Activated CD4-positive, alpha-beta T cell treated with anti-CD3 and anti-CD28 coated beads, Interleukin-2, Interleukin-4, amounts not matched to agents 100 ng/mL and 50 ng/mL, durations not matched to agents 16 hours and 8 hours (primary cell): ENCODE data around the gene DGKK.
A peak's percentile ranks its signal among the peaks of the same experiment; 100 is the strongest.

Experiments used
- DNase-seq: peaks from one replicate; pipeline ENCODE4 v3.0.0-alpha.2; 2020; ENCODE audit warnings: low spot score

The DGKK gene, protein sequence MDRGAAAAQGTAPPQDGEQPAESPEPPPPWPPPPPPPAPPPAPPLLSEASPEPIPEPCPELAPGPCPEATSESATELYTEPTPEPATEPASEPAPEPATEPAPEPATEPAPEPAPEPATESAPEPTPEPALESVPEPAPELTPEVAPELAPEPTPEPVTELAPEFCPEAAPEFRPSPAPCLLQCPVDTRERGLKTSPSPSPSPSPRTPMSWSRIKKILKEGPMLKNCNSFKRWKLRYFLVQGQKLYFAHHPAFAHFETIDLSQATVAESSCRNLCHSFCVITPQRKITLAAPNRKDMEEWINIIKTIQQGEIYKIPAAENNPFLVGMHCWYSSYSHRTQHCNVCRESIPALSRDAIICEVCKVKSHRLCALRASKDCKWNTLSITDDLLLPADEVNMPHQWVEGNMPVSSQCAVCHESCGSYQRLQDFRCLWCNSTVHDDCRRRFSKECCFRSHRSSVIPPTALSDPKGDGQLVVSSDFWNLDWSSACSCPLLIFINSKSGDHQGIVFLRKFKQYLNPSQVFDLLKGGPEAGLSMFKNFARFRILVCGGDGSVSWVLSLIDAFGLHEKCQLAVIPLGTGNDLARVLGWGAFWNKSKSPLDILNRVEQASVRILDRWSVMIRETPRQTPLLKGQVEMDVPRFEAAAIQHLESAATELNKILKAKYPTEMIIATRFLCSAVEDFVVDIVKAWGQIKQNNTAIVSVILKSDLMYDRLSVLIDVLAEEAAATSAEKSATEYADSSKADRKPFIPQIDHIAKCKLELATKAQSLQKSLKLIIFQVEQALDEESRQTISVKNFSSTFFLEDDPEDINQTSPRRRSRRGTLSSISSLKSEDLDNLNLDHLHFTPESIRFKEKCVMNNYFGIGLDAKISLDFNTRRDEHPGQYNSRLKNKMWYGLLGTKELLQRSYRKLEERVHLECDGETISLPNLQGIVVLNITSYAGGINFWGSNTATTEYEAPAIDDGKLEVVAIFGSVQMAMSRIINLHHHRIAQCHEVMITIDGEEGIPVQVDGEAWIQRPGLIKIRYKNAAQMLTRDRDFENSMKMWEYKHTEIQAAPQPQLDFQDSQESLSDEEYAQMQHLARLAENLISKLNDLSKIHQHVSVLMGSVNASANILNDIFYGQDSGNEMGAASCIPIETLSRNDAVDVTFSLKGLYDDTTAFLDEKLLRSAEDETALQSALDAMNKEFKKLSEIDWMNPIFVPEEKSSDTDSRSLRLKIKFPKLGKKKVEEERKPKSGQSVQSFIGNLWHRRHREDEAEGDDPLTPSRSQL

DNA sequence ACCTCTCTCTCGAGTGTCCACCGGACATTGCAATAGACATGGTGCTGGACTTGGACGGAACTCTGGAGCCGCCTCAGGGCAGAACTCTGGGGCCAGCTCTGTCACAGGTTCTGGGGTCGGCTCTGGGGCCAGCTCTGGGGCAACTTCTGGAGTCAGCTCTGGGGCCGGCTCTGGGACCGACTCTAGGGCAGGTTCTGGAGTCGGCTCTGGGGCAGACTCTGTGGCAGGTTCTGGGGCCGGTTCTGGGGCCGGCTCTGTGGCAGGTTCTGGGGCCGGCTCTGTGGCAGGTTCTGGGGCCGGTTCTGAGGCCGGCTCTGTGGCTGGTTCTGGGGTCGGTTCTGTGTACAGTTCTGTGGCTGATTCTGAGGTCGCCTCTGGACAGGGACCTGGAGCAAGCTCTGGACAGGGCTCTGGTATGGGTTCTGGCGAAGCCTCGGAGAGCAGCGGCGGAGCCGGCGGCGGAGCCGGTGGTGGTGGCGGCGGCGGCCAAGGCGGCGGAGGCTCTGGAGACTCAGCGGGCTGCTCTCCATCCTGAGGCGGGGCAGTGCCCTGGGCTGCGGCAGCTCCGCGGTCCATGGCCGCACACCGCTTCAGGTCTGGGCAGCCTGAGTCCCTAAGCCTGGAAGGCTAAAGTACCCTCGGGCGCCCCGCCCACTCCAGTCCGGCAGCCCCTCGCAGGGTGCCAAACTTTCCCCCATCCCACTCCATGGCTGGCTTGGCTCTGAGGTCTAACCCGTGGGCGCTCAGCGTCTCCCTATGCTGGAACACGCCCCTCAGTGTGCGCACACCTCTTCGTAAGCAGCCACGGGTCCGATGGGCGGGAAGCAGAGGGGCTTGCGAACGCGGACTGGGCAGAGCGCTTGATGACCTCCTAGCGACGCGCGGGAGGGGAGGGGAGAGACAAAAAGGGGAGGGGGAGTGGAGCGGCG lies at the start of gene DGKK:
DGKK (minus strand) TSS at position 723 of the 929 bp plus-strand sequence; CDS start at position 576, 147 bp downstream.
- no peak for DNase-seq

DNA sequence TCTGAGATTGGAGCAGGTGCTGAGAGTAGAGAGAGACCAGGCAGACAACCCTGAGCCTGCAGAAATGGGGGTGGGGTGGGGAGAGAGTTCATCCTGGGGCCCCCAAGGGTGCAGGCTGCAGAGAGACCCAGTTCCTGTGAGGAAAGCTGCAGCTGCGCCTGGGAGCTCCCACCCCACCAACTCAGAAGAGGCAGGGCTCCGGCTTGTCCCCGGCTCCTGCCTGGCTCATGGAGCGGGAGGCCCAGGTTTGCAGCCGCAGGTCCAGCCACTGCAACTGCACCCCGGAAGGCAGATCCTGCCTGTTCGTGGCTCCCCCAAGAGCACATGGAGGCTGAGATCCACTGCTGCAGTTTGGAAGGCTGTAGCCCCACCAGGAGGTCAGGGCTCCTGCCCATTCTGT lies 44.2 kb upstream of the DGKK start:
- no peak for DNase-seq

DNA sequence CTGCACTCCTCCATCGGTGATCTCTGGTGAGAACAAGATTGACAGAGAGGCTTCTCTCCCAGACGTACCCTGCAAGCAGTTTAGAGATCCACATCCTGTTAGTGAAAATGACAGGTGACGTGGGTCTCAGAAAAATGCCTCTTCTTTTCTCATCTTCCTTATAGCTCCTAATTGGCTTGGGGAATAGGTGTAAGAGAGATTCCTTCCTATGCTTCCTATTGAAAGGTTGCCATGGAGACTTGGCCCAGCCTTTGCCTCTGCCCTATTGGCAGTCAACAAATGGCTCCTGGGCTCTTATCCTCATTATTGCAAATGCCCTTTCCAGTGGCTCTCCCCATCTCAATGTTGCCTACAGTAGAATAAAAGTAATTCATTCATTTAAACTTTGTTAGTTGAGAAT lies 26.5 kb upstream of the DGKK start:
- DNase-seq, result no peak

DNA sequence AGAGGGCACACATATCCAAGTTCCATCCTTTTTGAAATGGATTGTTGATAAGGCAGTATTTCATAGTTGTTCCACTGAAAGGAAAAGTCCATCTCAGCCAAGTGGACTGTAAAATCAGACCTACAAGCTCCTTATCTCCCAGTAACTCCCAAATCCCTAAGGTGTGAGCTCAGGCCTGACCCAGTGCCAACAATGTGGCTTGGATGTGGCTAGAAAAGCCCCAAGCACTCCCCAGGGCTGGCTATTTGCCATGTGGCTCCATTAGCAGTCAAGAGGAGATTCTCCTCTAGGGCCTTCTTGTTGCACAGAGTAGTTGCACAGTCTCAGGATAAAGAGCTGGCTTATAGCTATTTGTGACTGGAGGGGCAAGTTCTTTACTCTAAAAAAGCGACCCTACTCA lies 25.0 kb upstream of the DGKK start:
- DNase-seq, result no peak

DNA sequence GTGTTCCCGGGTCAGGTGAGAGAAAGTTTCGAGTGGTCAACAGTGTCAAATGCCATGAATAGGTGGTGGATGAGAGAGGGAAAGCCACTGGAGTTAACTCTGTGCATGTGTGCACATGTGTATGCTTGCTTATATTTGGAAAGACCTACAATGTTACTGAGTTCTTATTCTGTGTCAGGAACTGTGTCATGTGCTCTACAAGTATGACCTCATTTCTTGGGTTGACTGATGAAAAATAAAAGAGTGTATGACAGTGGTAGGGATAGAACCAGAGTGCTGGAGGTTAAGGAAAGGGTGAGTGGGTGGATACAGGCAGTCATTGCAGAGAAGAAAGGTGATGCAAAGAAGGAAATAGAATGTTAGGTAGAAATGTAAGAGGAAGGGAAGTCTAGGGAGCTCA lies 22.1 kb upstream of the DGKK start:
- no peak for DNase-seq

DNA sequence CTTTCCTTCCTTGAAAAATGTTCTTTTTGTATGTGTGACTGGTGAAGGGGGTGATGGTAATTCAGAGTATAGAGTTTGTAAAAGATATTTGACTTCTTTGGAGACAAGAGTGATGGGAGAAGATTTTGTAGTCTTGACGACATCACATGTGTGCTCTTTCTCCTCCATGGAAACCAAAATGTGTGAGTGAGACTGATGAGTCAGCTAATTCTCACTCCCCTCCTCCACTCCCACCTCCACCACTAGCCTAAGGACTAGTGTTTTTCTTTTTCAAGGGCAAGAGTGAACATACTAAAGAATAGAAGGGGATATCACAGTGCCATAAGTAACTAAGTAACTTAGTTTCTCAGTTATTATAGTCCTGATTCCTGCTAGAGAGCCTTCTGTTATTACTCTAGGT lies 14.0 kb upstream of the DGKK start:
- no peak for DNase-seq

DNA sequence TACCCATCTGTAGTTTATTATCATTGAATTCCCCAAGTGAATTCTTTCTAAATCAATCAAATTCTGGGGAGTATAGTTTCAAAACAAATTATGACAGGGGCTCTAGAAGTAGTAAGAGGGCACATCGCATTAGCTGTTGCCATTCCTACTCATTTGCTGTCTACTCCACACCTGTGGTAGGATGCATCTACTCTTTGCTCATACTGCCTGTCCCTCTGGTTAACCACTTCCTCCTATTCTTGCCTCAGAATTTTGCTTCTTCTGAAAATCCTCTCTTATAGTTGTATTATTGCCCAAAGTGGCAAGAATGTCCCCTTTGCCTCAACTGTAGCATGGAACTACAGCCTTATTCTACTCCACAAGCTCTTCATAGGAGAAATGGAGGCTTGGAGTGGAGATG lies 12.7 kb upstream of the DGKK start:
- peak; percentile 7 for DNase-seq

DNA sequence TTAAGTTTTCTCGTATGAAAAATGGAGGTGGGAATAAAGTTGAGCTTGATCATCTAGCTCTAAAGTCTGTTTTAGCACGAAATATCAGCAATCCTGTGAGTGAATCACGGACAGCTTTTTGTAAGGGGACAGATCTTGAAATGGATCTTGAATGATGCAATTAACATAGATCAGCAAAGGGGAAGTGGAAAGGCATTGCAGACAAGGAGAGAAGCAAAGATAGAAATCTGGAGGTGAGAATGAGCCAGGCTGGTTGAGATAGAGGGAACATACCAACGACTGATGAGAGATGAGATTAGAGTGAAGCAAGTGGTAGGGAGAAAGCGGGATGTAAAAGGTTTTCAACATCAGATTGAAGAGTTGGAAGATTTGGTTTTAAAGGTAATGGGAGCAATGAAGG lies 4.6 kb upstream of the DGKK start:
- no peak for DNase-seq

DNA sequence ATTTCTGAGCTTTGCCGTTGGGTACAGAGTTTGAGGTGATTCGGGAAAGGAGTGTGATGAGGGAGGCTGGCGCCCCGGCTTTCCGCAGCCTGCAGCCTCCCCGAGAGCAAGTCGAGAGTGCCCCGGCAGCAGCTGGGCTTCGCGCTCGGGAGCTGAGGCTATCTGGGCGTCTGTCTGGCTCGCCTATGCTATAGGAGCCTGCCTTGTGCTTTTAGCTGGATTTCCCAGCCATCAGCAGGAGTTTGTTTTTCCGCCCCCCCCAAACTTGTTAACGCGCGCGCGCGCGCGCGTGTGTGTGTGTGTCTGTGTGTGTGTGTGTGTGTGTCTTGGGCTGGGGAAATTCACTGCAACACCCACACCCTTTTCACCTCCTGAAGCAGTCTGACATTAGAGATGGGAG lies 765 bp upstream of the DGKK start:
- no peak for DNase-seq

DNA sequence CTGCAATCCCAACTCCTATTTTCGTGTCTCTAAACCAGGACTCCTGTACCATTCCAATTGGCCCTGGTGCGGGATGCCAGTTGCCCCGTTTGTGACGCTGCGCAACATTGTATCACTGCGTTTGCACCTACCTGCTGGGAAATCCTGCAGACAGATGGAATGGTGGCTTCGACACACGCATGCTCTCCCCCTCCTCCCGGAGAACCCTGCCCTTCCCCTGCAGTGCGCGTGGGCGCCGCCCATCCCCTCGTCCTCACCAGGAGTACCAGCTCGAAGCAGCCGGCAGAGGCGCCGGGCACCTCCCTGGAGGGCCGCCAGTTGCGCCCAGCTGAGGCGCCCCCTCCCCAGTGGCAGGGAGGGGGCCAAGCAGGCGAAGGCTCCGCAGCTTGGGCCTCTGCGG lies 1.4 kb downstream of the DGKK start:
- DNase-seq, result no peak

DNA sequence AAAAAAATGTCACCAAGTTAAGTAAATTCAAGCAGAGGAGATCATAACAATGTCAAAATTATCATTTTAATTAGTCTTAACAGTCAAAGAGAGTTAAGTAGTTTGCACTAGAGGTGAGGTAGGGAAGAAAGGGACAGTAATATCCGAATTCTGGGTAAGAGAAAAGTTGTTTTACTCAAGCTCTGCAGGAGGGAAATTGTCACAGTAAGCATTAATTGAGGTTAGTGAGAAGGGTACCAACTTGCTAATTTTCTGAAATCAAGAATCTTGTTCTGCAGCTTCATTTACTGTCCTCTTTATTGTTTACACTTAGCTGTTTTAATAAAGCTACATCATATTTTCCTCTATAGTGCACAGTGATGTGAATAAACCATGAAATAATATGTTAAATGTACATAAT lies 11.0 kb downstream of the DGKK start:
- DNase-seq, result no peak

DNA sequence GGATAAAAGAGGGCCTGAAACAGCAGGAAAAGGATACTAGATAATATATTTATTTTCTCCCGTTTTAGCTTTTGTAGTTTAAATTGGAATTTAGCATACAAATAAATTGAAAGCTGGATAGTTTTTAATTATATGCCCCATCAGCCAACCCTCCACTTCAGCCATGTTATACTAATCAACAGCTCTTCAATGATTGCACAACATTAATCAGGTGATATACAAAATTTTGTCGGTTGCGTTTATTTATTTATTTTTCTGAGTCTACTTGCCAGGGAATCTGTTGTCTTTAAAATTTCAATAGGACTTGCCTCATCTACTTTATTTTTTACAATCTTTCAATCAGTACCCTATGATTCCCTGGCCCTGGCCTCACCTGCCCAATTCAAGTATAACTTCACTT lies 12.1 kb downstream of the DGKK start:
- no peak for DNase-seq

DNA sequence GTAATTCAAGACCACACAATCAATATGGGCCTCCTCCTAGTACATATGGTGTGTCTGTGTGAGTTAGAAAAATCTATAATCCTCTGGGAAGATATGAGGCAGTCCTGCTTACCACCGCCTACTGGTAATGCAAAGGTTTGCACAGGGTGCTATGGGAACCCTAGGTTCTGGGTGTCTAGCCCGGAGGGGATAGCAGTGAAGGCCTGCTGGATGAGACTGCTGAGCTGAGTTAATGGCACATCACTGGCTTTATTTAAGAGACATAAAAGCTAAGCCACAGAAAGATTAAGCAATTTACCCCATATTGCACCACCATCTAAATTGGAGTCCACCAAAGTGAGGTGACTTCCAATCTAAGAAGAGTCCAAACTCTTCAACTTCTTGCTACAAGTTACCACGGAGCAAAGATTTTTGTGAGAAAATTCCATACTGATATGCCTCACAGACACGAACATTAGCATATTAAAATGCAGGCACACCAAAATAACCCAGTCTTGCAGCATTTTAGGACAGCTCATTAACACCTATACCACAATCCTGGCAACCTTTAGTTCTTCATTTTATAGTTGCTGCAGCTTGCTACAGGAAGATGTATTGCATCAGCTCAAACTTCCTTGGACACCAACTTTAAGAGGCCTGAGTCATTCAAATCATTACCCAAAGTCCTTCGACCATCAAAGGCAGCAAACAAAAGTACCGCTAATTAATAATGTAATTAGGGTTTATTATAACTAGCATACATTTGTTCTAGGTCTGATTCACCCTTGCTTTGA lies 13.7 kb downstream of the DGKK start:
- no peak for DNase-seq

DNA sequence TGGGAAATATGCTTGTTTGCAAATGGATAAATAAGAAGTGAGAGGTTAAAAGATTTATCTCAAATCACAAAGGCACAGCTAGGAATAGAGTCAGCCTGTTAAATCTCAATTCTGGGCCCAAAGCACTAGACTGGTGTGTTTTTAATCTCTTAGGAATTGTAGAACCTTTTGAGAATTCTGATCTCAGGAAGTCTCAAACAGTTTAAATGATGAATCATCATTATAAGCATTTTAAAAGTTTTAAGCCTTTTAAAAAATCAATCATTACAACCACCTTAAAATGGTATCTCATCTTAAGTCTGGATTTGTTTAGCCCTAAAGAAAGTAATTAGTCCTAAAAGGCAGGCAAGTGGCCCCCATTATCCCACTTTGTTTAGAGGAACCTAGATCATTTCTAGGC lies 17.8 kb downstream of the DGKK start:
- DNase-seq, result no peak

DNA sequence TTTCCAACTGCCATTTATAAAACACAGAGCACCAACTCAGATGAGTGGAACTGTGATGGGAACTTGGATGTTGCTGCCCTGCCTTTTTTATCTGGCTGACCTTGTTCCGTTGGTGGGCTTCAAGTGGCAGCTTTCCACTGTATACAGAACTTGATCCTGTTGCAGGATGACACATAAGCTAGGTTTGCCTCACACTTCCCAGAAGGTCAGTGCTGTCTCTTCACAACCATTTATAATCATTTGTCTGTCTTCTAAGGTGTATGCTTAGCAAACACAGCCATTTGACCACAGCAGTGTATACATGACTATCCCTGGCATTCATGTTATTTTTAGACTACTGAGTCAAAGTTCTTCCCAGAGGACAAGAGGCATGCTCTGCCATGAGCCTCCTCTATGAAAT lies 20.3 kb downstream of the DGKK start:
- no peak for DNase-seq

DNA sequence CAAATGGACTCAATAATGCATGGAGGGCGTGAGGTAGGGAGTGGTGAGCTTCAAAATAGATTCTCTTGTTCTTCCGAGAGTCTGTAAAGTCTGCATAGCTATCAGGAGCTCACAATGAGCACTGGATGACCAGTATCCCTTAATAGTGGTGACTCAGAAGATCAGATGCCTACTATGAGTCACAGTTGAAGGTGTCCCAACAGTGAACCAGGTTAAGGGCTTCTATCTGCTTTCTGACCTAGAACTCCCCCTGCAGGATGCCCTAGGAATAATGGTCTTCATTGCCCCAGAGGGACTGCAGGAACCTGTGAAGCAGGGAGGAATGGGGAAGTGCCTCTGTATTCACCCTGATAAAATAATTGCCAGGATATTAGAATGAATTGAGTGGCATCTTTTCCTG lies 22.1 kb downstream of the DGKK start:
- DNase-seq, result peak; percentile 47

DNA sequence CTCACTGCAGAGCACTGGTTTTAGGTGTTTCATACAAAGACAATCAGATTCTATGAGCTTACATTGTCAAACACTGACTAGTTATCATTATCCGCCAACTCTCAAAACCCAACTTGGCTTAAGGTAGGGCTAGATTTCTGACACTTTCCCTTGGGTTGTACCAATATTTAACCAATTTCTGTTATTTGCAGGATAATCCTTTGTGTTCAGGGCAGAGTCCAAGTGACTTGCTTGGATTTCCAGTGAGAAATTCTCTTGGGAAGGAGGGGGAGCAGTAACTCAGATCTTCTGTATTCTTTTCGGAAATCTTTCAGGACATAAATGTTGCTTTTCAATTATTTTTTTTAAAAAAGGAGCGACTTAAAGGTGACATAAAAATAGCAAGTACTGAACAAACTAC lies 23.1 kb downstream of the DGKK start:
- no peak for DNase-seq

DNA sequence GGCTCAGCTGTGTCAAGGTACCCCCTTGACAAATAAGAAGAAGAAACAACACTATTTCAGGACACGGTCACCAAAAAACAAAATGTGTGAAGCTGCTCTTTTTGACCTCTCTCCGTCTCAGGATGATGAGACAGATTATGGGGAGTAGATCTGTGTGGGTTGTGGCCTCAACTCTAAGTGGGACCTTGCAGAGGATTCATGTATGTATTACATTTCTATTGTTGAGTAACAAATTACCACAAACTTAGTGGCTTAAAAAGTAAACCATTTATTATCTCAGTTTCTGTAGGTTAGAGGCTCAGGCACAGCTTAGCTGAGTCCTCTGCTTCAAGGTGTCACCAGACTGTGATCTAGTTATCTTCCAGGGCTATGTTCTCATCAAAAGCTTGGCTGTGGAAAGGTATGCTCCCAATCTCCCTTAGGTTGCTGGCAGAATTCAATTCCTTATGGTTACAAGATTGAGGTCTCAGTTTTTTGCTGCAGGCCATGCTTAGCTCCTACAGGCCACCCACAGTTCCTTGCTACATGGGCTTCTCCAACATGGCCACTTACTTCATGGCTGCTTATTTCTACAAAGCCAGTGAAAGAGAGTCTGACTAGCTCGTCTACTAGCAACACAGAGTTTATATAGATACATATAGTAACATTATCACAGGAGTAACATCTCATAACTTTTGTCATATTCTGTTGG lies 28.1 kb downstream of the DGKK start:
- DNase-seq, result no peak

DNA sequence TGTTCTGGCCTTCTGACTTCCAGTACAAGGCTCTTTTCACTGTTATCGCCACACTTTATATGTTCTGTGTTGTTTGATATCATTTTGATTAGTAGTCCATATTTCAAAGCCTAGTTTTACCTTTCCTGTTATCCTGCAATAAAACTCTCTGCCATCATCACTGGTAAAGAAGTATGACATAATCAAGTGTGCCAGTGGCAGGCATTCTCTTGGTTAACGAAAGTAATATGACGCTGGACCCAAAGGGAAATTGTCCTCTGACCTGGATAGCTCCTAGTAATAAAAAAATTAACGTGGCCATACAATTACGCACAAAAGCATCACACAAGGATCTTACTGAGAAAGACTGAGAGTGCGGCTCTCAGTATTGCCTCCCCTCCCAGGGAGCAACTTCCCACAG lies 33.8 kb downstream of the DGKK start:
- no peak for DNase-seq

DNA sequence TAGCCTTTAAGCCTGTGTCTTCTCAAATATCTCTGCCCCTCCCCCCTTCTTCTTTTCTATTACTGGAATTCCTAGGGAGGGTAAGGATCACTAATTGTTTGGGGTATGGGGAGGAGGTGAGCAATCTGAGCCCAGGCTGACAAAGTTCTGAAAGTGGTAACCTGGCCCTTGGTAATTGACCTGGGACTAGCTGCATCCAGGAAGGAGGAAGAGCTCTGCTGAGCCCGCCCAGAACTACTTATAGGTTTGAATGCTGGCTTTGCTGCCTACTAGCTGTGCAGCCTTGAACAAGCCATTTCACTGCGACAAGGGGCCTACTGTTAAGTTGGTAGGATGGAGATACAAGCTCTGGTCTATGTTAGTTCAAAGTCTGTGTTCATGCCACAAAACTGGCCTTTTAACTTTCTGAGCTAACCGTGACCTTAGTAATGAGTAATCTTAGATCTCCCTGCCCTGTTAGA lies 37.8 kb downstream of the DGKK start:
- DNase-seq, result no peak
